ENCODE data around the gene HSD17B1.
"Not testable (repeated sequence)": the region's sequence is repeated elsewhere in the genome, so short reads cannot be mapped to it uniquely, and the experiment has no call there.

Gene HSD17B1, protein sequence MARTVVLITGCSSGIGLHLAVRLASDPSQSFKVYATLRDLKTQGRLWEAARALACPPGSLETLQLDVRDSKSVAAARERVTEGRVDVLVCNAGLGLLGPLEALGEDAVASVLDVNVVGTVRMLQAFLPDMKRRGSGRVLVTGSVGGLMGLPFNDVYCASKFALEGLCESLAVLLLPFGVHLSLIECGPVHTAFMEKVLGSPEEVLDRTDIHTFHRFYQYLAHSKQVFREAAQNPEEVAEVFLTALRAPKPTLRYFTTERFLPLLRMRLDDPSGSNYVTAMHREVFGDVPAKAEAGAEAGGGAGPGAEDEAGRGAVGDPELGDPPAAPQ

DNA sequence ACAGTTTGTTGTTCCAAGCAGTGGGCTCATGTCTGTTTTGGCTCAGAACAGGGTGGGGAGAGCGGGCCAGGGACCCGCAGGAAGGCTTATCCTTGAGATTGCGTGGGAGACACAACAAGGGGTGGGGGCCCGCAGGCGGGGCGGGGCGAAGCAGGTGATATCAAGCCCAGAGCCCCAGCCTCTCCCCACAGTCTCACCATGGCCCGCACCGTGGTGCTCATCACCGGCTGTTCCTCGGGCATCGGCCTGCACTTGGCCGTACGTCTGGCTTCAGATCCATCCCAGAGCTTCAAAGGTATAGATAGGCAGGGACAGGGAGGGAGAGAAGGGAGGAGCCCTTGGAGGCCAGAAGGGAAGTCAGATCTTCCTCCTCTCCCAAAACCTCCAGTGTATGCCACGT lies at the start of gene HSD17B1:
HSD17B1 (plus strand) TSS at position 188 of the 400 bp plus-strand sequence; CDS start at position 199, 11 bp downstream.
- not testable (repeated sequence) for DNase-seq

DNA sequence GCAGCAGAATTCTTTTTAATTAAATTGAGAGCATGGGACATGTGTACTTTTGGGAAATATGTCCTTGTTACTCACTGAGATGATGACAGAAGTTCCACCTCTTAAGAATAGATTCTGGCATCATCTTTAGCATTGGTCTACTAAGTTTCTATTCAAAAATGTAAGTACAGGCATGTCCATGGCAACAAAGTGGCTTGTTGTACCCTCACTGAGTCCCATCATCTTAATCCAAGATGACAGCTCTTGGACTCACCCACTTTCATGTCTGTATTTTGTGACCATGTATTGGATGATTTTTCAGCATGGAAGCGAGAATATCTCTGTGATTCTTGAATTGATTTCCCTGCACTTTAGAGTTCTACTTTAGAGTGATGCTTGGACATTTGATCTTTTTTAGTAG lies 49.8 kb upstream of the HSD17B1 start:
- no peak for DNase-seq

DNA sequence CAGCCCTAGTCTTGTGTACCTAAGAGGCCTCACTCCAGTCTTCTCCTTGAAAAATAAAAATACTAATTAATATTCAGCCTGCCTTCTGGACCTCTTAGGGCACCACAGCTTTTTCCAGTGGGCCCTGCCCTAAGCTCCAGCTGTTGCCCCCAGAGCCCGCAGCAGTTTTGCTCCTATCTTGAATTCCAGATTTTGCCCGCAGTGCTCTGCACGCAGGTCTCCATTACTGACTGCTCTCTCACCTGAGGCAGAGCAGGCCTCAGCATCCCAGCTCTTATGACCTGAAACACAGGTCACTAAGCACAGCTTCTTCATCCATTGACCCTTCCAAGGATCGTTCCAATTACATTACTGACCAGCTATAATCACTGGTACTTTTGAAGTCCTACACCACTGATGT lies 45.1 kb upstream of the HSD17B1 start:
- no peak for DNase-seq

DNA sequence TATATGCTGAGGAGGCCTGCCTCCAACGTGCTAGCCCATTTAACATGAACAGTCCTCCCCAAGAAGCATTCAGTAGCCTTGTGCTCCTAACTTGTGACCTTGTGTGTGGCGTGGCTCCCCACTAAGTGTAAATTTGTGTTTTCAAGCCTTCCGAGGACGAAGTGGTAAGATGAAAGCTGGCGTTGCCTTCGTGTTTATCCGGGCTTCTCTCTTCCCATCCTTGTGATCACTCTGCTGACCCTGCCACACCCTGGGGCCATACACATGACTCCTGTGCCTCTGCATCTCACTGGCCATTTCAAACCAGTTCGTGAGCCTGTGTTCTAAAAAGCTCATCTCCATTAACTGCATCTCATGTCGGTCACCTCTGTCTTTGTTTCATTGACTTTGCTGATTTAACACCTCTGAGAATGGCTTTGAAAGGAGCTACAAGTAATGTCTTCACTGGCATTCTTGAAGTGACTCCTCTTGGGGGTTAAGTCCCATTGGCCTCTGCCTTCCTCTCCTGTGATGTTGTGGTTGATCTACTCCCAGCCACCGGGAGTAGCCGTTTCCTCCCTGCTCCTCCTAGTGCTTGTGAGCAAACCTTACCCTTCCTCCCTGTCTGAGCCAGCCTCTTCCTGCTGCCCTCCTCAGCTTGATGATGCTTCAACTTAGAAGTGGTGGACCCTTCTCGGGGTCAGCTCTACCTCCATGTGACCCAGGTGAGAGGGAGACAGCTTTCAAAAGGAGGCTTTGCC lies 44.1 kb upstream of the HSD17B1 start:
- no peak for DNase-seq

DNA sequence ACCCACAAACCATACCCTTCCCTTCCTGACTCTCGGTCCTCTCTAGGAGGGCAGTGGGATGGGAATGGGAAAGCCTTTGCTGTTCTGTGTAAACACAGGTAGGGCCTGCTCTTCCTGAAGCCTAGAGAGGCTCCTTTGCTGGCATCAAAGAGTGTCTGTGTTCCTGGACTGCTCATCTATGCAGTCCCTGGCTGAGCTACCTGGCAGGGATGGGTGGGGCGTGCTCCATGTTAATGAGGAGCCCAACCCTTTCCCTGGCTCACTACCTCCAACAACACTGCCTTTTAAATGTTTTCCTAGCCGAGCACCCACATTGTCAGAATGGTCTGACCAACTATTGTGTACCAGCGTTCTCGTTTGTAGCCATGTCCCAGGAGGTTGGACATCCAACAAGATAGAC lies 43.3 kb upstream of the HSD17B1 start:
- no peak for DNase-seq

DNA sequence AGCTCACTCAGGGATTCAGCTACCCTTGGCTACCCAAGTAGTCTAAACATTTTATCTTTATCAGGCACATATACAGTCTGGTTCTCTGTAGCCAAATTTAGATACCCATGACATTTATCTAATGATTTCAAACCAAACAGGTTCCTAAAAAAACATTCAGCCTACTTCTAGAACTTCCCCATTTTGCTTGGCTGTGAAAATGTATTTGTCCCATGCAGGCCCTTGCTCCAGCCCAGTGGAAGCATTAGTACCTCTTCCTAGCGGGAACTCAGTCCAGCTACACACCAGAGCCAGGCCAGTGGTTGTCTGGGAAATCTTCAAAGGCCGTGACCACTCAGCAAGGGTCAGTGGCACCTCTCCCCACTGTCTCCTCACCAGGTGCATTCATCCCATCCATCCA lies 42.9 kb upstream of the HSD17B1 start:
- DNase-seq, result no peak

DNA sequence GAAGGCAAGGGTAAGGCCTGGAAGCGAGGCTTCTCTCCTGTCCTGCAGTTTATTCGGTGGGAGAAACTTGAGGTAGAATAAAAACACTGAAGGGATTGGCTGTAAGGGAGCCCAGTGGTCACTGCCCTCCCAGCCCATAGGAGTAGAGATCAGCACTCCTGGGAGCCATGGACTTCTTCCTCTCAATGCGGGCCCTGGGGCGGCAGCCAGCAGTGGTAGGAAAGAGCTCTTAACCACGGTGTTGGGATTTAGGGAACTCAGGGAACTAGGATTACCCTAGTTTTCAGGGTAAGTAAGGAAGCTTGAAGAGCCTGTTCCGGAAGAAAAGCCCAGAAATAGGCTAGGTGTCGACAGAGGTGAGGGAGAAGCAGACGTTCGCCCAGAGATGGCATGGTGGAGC lies 40.5 kb upstream of the HSD17B1 start:
- DNase-seq, result no peak

DNA sequence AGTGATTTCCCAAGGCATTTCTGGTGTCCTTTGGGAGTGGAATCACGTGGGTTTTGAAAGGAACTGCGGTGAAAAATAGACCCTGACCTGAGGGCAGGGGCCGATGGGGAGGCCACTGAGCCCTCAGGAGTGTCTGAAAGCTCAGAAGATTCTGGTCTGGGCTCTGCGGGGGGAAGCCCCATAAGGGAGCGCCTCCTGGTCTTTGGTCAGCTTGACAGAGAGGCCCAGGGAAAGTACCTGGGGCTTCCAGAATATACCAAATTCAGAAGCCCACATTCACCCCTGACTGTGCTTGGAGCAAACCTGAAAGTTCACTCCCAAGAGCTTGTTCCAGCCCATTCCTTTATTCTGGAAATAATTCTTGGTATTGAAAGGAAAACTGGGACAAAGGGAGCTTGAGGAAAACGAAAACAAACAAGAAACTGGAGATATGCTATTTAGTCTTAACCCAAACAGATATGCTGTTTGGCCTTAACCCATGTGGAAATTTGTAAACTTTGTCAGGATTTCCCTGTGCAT lies 39.9 kb upstream of the HSD17B1 start:
- DNase-seq, result no peak

DNA sequence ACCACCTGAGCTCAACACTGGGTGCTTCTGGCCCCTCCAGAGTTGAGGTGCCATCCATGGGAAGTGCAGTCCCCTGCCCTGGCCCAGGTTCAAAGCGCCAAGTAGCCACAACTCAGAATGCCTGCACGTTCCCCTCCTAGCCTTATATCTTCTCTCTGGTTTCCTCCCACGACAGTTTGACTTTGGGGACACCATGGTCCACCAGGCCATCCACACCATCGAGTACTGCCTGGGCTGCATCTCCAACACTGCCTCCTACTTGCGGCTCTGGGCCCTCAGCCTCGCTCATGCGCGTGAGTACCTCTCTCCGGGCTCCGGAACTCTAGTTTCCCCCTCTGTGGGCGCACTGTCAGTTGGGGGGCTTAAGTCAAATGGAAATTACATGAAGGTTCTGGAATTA lies 39.0 kb upstream of the HSD17B1 start:
- no peak for DNase-seq

DNA sequence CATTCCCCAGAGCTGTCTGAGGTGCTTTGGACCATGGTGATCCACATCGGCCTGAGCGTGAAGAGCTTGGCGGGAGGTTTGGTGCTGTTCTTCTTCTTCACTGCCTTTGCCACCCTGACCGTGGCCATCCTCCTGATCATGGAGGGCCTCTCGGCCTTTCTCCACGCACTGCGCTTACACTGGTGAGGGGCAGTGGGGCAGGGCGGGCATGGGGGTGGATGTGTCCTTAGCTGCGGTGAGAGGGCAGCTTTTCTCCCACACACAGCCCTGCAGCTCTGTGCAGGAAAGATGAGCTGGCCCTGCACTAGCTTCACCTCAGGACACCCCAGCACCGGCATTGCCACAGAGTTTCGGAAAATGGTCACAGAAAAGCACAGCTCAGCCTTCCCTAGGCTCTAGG lies 38.4 kb upstream of the HSD17B1 start:
- no peak for DNase-seq

DNA sequence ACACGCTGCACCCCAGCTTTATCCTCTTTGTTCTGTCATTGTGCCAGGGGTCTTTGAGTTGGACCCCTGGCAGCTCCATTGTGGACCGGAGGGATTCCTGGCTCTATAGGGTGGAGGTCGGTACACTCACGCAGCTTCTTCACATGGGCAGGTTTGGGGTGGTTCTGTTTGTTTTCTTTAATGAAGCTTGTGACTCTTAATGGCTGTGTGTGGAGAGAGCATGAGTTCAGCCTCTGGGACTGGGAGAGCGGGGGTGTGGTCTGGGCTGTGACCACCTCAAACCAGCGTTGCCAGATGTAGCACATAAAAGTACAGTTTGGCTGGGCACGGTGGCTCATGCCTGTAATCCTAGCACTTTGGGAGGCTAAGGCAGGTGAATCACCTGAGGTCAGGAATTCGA lies 37.9 kb upstream of the HSD17B1 start:
- no peak for DNase-seq

DNA sequence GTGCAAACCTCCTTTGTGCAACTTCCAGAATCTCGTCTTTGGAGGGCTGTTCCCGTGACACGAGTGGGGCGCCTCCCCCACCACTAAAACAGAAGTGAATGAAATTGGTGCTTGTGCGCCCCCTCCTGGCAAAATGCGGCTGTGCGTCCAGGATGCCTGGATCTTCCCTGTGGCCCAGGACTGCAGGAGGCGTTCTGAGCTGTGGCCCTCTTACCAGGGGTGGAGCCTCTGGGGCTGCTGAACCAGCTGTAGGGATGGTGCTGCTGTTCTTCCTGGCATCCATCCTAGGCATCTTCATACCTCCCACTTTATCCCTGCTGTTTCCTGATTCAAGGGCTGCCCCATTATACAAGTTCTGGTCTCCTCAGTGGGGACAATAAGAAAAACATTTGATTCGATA lies 35.2 kb upstream of the HSD17B1 start:
- DNase-seq, result peak; percentile 82 to 84

DNA sequence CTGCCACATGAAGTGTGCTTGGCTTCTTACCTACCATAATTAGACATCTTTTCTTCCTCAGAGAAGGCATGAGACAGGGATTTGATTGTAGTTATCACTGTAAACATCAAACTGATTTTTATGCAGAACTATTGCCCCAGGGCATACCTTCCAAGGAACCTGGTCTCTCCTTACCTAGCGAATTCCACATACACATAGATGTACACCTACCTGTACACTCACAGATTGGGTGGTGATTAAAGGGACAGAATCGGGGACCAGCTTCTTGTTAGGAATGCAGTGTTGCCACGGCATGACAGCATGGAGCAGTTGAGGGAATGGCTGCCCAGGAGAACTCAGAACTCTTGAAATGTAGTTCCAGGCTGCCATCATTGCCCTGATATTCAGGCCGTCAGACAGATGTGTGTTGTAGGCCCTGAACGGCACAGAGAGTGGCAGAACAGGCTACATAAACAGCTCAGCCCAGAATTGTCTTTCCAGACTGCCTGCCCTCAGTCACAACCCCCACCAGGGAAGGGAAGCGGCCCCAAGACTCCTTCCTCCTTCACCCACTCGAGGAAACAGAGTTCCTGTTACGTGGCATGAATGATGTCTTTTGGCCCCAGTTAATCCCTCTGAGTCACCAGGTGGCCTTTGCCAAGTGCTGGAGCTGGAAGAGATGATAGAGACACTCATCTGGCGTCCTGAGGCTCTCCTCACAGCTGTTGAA lies 34.5 kb upstream of the HSD17B1 start:
- no peak for DNase-seq

DNA sequence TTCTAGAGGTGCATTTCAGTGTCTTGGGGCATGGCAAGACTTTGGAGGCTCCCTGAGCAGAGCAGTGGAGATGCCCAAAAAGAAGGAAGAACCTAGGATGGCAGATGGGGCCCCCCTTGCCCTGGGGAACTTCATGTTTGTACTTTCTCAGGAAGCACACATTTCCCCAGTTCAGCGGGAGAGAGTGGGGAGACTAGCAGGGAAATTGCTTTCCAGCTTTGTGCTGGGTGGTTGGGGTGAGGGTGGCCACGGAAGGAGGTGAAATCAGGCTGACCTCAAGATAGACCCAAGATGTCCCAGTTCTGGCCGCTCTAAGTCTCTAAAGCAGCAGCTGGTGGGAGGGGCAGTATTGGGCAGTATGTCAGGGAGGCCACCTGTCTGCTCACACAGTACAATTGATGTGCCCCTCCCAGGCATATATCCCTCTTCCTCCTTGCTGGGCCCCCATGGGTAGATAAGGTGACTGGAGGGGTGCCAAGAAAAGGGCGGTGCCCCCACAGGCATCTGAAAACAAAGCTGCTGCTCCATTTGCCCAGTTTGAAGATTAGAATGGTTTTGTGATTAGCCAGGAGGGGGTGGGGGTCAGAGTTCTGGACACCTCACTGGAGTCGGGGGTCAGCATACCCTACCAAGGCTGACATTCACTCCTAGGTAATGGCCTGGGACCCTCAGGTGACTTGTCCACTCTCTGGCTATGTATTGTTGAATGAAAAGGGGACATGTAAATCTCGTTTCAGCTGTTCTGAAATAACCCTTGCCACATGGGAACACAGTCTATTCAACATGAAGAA lies 33.8 kb upstream of the HSD17B1 start:
- DNase-seq, result no peak

DNA sequence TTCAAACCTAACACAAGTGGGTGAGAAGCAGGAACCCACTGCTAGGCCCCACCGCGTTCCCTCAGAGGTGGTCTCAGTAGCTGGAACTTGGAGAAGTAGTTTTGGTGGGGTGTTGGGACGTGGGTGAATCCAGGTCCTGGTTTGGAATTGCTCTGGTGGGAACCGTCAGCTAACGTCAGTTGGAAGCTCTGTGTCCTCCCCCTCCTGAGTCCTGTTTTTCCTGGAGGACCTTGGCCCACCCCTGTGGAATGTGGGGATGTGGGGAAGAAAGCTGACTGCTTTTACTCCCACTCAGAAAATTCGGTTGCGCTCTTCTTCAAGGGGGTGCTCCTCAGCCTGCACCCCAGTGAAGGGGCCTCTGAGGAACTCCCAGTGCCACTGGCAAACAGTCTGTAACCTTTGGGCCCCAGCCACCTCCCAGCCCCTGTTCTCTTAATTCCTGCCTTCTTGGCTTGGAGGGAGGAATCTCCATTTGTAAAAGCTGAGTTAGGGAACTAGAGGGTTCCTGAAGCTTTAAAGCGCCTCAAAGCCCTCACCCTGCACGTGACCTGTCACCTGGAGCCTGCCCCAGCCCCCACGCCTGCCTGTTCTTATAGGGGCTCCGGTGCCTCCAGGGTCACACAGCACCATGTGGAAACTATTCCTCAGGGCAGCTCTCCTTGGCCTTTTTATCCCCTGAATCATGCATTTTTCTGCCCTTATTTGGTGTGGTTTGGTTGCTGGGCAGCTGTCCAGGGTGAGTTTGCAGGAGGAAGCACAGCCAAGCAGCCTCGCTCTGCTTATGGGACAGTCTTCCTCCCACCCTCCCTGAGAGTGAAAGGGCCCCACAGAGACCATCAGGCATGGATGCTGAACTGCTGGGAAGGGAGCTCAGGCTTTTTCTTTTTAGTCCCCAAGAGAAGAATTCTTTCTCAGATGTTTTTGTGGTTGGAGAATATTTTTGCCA lies 32.9 kb upstream of the HSD17B1 start:
- no peak for DNase-seq

DNA sequence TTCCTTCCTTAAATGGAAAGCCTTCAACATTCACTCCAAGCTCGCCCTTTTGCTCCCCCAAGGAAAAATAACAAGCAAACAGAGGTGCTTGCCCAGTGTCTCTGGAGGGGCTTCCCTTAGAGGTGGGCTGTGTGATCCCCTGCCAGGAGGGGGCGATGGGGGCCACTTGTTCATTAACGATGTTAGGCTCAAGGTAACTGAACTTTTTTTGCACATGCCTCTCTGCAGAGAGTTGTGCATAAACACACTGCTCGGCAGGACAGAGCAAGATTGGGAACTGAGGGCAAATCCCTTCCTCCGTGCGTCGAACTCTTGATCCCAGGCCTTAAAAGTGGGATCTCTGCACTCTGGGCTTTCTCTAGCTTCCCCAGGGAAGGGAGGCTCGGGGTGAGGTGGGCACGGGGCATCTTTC lies 32.2 kb upstream of the HSD17B1 start:
- no peak for DNase-seq

DNA sequence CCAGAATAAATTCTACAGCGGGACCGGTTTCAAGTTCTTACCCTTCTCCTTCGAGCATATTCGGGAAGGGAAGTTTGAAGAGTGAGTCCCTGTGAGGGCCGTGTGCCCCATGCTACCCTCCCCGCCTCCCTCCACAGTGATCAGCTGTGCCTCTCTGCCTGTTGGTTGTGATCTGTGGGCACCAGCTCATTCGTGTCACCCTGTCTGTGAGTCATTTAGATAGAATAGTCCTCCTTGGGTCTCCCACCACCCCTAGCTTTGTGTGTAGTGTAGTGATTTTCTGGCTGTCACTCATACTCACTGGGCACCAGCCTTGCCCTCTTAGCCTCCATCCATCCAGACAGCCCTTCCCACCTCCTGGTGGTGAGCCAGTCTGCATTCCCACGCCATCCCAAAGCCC lies 31.7 kb upstream of the HSD17B1 start:
- DNase-seq, result no peak

DNA sequence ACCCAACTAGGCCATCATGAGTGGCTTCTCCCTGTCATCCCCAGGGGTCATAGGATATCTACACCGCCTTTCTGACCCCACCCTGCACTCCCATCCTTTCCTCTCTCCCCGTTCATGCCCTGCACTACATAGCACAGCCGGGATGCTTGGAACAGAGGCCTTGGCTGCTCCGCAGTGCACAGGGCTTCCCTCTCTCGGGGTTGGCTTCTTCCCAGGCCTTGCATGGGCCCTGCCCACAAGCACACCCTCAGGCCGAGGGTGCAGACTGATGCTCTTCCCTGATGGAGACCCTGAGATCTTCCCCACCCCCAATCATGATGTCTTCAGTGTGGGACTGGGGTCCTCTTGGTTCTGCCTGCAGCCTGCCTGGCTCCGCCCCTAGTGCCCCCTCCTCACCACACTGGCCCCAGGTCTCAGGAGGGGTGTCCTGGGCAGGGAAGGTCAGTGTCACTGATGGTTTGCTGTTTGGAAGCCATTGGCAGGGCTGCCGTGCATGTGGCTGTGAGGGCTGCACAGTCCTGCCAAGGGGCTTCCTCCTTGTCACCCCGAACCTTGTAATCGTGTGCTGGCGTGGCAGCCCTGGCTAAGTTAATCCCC lies 31.0 kb upstream of the HSD17B1 start:
- no peak for DNase-seq

DNA sequence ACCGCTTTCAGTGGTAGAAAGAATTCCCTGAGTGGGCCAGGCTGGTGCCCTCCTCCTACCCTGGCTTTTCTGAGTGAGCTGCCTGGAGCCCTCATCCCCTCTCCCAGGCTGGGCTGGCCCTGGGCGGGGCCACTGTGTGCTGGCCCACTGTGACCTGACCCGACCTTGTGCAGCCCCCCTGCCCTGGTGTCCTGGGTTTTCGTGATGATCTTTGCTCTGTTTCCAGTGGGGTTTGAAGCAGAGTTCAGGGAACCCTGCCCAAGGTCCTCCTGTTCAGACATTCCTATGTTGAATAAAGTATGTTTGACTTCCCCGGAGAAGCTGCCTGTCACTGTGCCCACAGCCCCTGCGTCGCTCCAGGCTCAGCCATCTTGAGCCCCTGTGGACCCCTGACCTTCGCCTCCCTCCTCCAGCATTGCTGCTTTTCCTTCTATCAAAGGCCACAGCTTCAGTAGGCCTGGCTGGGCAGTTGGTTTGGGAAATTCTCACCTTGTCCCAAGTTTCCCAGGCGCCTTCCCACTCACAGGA lies 30.4 kb upstream of the HSD17B1 start:
- DNase-seq, result no peak

DNA sequence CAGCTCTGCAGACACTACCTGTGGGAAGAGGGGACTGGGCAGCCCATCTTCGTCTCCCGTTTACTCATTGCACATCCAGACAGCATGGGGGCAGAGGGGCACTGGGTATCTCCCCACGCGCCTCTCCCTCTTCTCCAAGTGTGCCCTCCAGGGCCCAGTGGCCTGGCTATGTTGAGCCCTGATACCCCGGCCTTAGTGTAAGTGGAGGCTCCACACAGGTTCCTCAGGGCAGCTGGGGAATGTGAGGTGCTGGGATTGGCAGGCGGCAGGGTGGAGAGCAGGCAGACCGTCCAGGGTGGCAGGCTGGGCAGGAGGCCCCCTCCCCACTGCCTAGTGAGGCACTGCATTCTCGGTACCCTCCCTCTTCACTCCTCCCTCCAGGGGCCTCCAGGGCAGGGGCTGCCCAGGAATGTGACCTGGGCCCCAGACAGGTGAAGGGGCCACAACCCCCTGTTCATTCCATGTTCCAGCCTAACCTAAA lies 29.9 kb upstream of the HSD17B1 start:
- DNase-seq, result no peak

DNA sequence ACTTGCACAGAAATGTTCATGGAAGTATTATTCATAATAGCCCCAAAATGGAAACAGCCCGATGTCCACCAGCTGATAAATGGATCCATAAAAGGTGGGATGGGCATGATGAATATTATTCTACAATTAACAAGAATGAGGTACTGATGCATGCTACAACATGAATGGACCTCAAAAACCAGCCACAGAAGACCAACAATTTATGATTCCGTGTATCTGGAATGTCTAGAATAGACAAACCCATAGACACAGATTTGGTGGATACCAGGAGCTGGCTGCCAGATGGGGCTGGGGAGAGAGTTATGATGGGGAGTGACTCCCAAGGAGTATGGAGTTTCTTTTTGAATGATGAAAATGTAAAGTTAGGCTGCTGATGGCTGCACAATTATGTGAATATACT lies 27.5 kb upstream of the HSD17B1 start:
- DNase-seq, result no peak

All from stimulated activated CD4-positive, alpha-beta T cell treated with anti-CD3 and anti-CD28 coated beads, Interleukin-2, amount 100 ng/mL, for 48 hours (primary cell).